ENCODE measurements around the gene CLNK. TPM values are rescaled to one million over a fixed set of nuclear protein-coding genes. Genes with fewer than 3 reads are reported as not detected.

The CLNK gene
- total and polyA plus RNA-seq, 2 experiments from 2014 or later = not detected

DNA sequence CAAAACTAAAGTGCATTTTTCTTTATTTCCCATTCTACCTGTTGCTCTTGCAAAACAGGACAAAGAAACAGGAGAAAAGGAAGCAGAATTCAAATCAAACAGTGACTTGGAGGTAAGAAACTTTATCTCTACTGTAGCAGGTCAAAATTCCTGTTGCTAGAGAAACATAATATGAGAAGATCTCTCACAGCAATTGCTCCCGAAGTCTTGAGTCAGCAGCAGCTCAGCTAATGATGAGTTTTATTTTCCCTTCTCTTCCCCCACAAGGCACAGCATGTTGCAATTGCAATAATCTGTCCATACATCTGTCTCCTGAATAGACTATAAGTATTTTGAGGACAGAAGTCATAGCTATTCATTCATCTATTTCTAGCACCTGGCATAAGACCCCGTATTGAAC lies 112.7 kb downstream of the CLNK start:
- Histone ChIP-seq H3K36me3 (replicated peaks; ENCODE audit: insufficient read depth, low read depth) (no peaks in the 10 kb centered on the region), H3K4me2 (no peak overlapping the region), H3K9me3 (ENCODE audit: low read depth) (no peaks in the 10 kb centered on the region), H3K9me2 (replicated peaks; ENCODE audit: insufficient read depth) (no peaks in the 10 kb centered on the region), H2AFZ (no peak overlapping the region), H3K27ac (no peak overlapping the region), H3K4me3 (no peak overlapping the region), H3K27me3 (no peaks in the 10 kb centered on the region), H3K79me2 (no peaks in the 10 kb centered on the region), H4K20me1 (ENCODE audit: insufficient read depth, poor library complexity, severe bottlenecking) (no peaks in the 10 kb centered on the region), H3K4me1 (ENCODE audit: insufficient read depth) (no peaks in the 10 kb centered on the region)
- 55% methylated on average over 2 of the region's 2 CpGs for WGBS (ENCODE audit: low lambda C conversion rate, missing lambda C conversion rate)
- no peak for DNase-seq (ENCODE audit: low spot score)
- TF ChIP-seq, protein P1, sequence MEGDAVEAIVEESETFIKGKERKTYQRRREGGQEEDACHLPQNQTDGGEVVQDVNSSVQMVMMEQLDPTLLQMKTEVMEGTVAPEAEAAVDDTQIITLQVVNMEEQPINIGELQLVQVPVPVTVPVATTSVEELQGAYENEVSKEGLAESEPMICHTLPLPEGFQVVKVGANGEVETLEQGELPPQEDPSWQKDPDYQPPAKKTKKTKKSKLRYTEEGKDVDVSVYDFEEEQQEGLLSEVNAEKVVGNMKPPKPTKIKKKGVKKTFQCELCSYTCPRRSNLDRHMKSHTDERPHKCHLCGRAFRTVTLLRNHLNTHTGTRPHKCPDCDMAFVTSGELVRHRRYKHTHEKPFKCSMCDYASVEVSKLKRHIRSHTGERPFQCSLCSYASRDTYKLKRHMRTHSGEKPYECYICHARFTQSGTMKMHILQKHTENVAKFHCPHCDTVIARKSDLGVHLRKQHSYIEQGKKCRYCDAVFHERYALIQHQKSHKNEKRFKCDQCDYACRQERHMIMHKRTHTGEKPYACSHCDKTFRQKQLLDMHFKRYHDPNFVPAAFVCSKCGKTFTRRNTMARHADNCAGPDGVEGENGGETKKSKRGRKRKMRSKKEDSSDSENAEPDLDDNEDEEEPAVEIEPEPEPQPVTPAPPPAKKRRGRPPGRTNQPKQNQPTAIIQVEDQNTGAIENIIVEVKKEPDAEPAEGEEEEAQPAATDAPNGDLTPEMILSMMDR (IDR thresholded peaks at IDR 0.05; ENCODE audit: poor library complexity) = no peak
- no peak for TF ChIP-seq EZH2 (IDR thresholded peaks at IDR 0.05; ENCODE audit: borderline replicate concordance)
- no peak for TF ChIP-seq EZH2phosphoT487 (IDR thresholded peaks at IDR 0.05; ENCODE audit: low read depth, severe bottlenecking, unreplicated experiment)

DNA sequence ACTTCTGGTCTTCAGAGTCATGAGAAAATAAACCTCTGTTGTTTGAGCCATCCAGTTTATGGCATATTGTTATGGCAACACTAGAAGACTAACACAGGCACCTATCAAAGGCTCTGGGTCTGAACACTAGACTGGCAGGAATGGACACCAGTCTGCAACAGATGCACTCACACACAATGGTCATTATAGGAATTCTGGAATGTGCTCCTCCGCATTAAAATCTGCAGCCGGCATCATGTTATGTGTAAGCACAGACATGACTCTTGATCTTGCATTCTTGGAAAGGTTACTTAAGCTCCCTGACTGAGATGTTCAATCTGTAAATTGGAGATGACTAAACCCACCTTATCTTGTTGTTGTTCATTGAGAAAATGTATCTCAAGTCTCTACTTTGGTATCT lies 115.1 kb downstream of the CLNK start:
- H3K4me2 ChIP-seq = no peak overlapping the region
- no peaks in the 10 kb centered on the region for H3K27me3 ChIP-seq
- TF ChIP-seq EZH2phosphoT487 (IDR thresholded peaks at IDR 0.05; ENCODE audit: low read depth, severe bottlenecking, unreplicated experiment) (no peak), EZH2 (IDR thresholded peaks at IDR 0.05; ENCODE audit: borderline replicate concordance) (no peak)
- TF ChIP-seq, protein P1 (IDR thresholded peaks at IDR 0.05; ENCODE audit: poor library complexity) = no peak
- no peak for DNase-seq (ENCODE audit: low spot score)
- no peaks in the 10 kb centered on the region for H3K36me3 ChIP-seq (replicated peaks; ENCODE audit: insufficient read depth, low read depth)
- no peaks in the 10 kb centered on the region for H3K9me3 ChIP-seq (ENCODE audit: low read depth)
- H3K4me3 ChIP-seq = no peak overlapping the region
- no peaks in the 10 kb centered on the region for H3K79me2 ChIP-seq
- H3K9me2 ChIP-seq (replicated peaks; ENCODE audit: insufficient read depth) = no peaks in the 10 kb centered on the region
- 90% methylated on average over 2 of the region's 2 CpGs for WGBS (ENCODE audit: low lambda C conversion rate, missing lambda C conversion rate)
- no peak overlapping the region for H2AFZ ChIP-seq
- no peaks in the 10 kb centered on the region for H4K20me1 ChIP-seq (ENCODE audit: insufficient read depth, poor library complexity, severe bottlenecking)
- H3K27ac ChIP-seq = no peak overlapping the region
- no peaks in the 10 kb centered on the region for H3K4me1 ChIP-seq (ENCODE audit: insufficient read depth)

DNA sequence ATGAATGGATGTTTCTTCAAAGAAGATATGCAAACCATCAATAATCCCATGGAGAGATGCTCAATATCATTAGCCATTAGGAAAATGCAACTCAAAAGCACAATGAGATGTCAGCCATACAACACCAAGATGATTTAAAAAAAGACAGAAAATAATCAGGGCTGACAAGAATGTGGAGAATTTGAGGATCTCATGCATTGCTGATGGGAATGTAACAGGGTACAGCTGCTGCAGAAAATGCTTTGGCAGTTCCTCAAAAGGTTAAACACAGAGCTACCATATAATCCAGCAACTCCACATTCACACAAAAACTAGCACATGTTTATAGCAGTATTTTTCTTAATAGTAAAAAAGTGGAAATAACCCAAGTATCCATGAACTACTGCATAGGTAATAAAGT lies 116.8 kb downstream of the CLNK start:
- no peaks in the 10 kb centered on the region for H3K4me1 ChIP-seq (ENCODE audit: insufficient read depth)
- H3K9me2 ChIP-seq (replicated peaks; ENCODE audit: insufficient read depth) = no peaks in the 10 kb centered on the region
- no peaks in the 10 kb centered on the region for H4K20me1 ChIP-seq (ENCODE audit: insufficient read depth, poor library complexity, severe bottlenecking)

More for the DNA sequence above, 116.8 kb downstream of the CLNK start:
- H3K27me3 ChIP-seq = no peaks in the 10 kb centered on the region
- DNase-seq (ENCODE audit: low spot score) = no peak
- H3K9me3 ChIP-seq (ENCODE audit: low read depth) = no peaks in the 10 kb centered on the region
- H3K36me3 ChIP-seq (replicated peaks; ENCODE audit: insufficient read depth, low read depth) = no peaks in the 10 kb centered on the region
- H3K27ac ChIP-seq = no peak overlapping the region
- H3K79me2 ChIP-seq = no peaks in the 10 kb centered on the region
- TF ChIP-seq EZH2phosphoT487 (IDR thresholded peaks at IDR 0.05; ENCODE audit: low read depth, severe bottlenecking, unreplicated experiment) (no peak), EZH2 (IDR thresholded peaks at IDR 0.05; ENCODE audit: borderline replicate concordance) (no peak)
- TF ChIP-seq, protein P1 (IDR thresholded peaks at IDR 0.05; ENCODE audit: poor library complexity) = no peak
- no peak overlapping the region for H3K4me2 ChIP-seq
- no peak overlapping the region for H3K4me3 ChIP-seq
- no peak overlapping the region for H2AFZ ChIP-seq
